HG03457 (cell line): Measurements from ENCODE around the gene SLC12A8.

Source experiments
- ATAC-seq: cut with Tn5 transposase; IDR thresholded peaks from one replicate; pipeline ENCODE4 v1.9.1; 2021; ENCODE audit warnings: moderate number of reproducible peaks; ENCODE audit not compliant: unreplicated experiment

The SLC12A8 gene

DNA sequence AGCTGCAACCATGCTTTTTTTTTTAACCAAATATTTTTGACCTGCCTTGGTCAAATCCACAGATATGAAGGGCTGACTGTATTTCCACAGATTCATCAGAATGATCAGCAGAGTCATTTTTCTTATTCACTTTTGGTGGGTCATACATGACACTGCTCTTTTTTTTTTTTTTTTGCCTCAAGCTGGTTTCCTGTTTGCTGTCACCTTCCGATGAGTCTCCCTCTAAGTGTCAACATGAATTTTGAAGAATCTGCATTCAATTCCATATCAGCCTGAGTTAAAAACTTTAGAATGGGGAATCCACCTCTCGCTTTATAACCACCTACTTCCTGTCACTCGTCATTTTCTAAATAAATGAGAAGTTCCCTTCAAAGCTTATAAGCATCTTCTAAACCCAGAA, 2.2 kb upstream of the SLC12A8 start:
- ATAC-seq = no peak

DNA sequence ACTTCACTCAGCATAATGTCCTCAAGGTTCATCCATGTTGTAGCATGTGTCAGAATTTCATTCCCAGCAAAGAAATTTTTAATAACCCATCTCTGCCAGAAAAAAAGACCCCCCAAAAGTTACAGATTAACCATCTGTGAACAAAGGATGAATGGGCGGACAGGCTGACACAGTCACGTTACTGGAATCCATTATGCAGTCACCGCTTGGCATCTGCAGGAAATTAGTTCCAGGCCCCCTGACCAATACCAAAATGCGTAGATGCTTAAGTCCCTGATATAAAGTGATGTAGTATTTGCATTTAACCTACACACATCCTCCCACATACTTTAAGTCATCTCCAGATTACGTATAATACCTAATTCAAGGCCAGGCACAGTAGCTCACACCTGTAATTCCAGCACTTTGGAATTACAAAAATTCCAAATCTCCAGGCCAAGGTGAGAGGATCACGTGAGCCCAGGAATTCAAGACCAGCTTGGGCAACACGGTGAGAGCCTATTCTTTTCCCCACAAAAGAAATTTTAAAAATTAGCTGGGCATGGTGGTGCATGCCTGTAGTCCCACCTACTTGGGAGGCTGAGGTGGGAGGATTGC, 1.5 kb upstream of the SLC12A8 start:
- no peak for ATAC-seq

DNA sequence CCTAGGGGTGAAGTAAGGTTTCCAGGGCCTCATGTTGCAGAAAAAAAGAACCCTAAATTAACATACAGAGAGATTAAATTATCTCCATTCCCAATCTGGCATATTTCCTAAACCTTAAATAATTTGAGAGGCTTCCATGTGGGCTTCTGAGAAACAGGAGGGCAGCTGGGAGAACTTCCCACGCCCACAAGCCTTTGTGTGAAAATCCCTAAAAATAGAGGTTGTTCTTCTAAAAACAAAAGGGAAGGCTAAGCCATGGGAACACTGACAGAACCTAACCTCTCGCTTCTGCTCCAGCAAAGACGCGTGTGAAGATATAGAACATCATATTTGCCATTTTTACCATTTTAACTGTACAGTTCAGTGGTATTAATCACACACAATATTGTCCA, 812 bp upstream of the SLC12A8 start:
- ATAC-seq = no peak

DNA sequence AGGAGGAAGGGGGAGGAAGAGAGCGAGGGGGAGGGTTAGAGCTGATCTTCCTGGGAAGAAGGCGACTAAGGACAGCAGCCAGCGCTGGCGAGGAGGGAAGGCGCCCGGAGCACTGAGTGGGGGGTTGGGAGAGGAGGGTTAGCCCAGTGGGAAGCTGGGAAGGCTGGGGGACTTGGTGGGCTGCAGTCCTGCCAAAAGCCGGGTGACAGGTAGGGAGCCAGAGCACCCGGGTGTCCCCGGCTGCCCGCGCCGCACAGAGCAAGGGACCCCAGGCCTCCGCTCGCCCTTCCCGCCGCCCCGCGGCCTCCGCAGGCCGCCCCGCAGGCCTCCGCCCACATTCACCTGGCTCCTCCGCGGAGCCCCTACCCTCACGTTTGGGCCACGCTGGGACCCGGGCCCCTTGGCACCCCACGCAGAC, 448 bp downstream of the SLC12A8 start:
- ATAC-seq = no peak

DNA sequence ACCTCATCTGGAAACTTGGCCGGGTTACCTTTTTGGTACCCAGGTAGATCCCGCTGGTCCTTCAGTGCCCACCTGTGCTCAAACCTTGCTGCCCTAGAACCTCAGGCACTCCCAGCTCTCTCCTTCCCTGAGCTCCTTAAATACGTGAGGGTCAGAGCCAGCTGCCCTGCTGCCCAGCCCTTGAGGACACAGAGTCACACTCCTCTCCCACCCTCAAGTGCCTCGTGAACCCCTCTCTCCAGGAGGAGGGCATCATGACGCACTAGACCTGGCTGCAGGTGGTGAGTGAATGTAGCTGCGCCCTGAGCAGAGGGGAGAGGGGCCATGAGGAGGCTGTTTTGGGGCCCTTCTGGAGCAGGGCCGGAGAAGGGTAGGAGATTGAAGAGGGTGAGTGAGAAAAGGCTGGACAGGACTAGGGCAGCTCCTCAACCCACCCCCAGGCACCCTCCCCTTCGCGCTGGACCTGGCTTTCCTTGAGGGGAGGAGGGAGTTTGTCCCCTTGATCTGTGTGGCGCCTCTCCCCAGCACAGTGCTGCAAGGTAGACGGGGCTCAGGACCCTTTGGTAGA, 941 bp downstream of the SLC12A8 start:
- ATAC-seq = no peak

DNA sequence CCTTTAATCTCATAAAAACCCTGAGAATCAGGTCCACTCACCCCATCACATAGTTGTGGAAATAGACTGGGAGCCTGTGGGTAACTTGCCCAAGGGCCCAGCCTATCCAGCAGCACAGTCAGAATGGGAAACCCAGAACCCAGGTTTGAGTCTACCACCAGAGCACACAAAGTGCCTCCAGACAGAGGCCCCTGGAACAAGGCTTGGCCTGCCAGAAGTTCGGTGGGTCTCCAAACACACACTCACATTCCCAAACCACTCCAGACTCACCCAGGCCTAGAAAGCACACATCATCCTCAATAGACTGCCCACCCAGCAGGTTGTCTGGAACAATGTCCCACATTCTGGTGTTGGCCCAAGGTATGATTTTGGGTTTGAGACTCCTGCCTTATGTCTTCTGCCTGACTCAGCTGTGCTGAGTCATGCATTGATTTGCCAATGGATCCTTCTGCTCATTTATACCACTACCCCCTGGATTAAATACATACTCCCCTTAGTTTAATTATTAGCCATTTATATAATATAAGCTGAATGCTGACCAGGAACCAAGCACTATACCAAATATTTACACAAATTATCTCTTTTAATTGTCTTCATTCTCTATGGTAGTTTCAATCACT, 4.5 kb downstream of the SLC12A8 start:
- ATAC-seq = no peak

DNA sequence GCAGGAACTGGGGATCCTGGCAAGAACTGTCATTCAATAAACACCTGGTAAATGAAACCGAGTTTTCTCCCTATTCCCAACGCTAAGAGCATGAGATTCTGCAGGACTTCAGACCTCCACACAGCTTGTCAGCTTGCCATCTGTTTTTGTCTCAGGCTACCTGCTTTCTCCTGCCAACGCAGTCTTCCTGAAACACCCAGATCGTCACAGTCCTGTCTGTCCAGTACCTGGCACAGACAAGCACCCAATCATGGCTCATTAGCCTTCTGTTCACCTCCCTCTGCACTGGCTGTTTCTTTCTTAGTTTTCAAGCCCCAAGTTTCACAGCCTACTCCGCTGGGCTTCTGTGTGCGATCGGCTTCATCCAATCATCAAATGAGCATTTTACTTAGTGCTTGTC, 5.0 kb downstream of the SLC12A8 start:
- no peak for ATAC-seq

DNA sequence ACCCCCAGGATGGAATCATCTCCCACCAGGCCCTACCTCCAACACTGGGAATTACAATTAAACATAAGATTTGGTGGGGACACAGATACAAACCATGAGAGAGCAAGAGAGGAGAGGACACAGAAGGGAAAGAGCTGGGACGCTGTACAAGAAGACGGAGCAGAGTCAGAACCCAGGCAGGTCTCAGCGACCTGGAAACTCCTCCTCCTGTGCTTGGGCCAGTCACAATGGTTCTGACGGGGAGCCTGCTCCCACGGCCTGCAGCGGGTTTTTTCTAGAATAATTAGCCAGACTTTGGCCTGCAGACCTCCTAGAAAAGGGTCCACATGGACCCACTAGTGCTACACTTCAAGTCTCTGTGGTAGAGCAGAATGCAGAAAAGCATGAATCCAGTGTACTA, 5.6 kb downstream of the SLC12A8 start:
- no peak for ATAC-seq

DNA sequence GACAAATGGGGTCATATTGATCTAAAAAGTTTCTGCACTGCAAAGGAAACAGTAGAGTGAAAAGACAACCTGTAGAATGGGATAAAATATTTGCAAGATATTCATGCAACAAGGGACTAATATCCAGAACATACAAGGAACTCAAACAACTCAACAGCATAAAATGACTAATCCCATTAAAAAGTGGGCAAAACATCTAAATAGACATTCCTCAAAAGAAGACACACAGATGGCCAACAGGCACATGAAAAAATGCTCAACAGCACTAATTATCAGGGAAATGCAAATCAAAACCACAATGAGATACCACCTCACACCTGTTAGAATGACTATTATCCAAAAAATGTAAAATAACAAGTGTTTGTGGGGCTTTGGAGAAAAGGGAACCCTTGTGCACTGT, 8.8 kb downstream of the SLC12A8 start:
- ATAC-seq = no peak

DNA sequence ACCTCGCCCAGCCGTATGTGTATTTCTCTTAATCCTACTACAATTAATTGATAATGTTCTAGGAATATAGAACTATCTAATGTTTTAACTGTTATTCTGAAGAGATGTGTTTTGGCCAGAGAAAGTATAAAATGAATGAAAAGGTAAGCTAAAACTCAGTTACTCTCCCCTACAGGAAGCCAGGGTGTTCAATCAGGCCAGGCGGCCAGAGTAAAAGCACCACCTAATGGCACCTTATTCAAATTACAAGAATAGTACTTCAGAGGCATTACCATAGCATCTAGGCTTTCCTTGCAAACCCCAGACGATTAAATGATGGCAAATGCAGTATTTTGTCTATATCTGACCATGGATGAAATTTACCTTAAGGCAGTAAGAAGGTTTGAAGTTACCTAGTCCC, 10.4 kb downstream of the SLC12A8 start:
- no peak for ATAC-seq

DNA sequence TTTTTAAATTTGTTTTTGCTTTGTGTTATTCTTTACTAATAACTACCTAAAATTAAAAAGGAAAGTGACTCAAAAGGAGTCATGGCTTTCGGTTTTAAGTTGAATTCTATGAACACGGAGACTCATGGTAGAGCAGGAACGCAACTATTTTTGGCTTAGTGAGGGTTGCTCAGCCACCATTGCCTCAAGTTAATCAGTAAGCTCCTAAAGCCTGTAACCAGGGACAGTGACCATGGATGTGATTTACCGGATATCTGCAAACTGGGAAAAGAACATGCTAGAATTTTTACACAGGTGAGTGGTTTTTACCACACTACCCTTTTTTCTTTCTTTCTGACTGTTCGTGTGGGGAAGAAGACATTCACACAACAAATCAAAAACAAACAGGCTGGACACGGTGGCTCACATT, 11.8 kb downstream of the SLC12A8 start:
- ATAC-seq = peak; percentile 75

DNA sequence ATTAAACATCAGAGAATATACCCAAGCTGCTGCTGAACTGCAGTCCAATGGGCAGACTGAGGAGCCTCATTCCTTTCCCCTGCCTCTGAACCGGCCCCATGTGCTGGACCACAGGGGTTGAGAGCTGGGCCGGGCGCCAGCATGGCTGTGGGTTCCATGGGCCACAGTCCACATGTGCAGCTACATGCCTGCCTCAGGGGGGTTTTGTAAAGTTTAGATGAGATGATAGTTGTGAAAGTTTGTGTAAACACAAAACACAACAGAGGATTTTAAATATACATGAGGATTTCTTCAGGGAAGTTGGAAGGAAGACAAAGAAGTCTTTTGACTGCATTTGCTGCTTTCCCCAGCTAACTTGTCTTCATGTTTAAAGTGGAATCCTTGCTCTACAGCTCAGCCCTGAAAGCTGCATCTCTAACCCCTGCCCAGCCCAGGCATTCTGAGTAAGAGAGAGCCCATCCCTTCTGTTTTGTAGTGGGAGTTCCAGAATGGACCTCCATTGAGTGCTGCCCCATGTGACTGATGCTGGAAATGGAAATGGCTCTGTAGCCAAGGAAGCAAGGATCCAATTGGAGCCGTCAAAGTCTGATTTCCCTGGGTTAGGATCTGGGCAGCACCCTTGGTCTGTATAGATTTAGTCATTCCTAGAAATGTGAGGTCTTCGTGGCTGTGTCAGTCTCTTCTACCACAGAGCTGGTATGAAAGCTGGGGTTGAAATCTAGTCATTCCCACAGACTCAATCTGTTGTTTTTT, 17.5 kb downstream of the SLC12A8 start:
- ATAC-seq = no peak

DNA sequence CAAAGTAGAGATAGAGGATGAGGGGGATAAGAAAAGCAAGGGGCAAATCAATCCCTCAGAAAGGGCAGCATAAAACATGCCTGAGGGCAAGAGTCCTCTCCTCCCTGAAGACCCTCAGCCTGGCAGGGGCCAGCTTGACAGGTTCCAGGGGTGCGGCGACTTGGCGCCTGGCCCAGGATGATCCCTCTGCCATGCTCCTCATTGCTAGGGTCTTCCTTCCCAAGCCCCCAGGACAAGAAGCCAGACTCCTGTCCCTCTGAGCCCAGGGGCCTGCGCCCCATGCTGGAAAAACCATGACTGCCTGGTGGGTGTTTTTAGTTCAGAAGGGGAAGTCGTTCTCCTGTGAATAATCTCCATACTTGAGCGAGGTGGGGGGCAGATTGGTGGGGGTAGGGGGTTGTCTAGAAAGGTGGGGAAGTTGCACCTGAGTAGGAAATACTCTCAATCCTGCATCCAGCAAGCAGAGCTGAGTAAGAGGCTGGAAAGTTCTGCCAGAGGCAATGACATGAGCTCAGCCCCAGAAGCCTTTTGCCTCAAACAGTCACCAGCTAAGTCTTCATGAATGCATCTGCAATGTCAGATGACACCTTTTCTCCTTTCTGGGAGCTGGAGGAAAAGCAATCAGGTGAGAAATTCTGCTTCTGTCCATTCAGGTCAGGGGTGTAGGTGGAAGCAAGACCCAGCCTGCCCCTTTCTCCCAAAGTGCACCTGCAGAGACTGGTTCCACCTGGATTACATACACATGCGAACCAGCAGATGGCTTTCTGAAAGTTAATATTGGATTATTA, 18.3 kb downstream of the SLC12A8 start:
- no peak for ATAC-seq

DNA sequence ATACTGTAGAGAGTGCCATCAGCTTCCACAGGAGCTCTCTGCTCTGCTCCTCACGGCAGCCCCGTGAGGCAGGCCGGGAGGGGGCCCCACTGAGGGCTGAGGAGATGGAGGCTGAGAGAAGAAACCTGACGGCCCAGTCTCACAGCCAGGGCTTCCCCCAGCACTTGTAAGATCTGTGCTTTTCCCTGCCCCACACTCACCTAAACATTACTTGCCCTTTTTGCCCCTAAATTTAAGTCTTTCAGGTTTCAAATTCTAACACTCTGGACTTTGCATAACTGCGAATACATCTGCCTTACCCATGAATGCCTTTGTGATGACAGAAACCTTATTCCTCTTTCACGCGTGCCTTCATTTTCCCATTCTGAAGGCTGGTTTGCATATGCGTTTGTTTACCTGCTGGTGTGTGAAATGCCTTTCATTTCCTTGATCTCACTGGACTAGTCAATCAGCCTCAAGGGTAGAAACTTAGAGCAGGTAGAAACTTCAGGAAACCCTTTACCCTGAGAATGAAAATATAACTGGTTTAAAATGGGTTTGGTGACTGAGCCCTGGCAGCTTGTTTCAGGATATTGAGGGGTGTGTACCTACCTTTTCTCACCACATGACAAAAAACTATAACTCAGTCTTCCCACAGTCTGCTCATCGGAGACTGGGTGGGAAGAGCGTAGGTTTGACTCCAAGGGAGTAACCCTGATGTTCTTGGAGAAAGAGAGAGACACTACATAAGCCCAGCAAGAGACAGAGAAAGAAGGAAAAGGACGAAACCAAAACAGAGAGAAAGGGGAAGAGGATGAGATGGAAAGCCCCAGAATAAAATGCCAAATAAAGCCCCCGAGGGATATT, 20.1 kb downstream of the SLC12A8 start:
- ATAC-seq = peak; percentile 58

DNA sequence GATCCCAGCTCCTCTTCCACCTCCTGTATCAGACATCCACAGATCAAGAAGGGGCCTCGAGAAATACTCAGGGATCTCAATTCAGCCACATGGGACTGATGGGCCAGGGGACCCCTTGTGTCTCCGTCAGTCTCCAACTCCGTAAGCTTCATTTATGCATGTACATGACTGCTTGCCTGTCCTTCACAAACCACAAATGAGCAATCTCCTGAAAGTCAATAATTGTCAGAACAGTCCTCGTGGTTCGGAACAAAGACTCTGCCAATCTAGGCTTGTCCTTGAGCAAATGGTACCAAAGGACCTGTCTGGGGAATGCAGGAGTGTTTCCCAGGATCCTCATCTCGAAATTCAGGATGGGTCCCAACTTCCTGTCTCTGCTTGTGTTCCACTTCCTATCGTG, 20.8 kb downstream of the SLC12A8 start:
- no peak for ATAC-seq

DNA sequence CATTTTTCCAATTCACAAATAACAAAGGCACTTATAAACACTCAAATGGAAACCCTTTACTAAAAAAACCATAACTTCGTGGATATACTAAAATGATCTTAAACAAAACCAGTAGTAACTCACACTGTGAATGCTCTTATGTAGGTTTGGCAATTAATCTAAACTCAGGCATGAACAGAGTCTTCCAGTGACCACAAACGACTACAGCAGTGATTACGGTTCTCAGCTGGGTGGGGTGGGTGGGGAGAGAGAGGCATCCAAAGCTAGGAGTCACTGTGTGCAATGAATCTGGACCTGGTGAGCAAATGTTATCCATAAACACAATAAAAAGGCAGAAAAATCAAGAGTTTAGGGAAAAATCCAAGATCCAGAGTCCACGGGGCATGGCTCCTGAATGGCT, 21.3 kb downstream of the SLC12A8 start:
- no peak for ATAC-seq

DNA sequence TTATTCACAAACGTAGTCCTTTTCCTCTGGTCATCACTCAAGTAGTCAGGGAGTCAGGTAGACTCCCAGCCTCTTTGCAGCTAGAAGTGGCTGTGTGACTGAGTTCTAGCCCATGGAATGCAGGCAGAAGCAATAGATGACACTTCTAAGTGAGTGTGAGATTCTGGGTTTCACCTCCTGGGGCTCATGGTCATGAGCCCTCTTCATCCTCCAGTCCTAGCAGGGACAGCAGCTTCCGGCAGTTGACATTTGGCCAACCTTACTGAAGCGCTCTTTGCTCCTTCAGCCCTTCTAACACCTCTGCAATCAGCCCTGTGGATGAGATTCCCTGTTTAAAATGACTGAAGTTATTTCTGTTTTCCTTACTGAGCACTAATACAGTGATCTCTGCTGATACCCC, 21.8 kb downstream of the SLC12A8 start:
- no peak for ATAC-seq

DNA sequence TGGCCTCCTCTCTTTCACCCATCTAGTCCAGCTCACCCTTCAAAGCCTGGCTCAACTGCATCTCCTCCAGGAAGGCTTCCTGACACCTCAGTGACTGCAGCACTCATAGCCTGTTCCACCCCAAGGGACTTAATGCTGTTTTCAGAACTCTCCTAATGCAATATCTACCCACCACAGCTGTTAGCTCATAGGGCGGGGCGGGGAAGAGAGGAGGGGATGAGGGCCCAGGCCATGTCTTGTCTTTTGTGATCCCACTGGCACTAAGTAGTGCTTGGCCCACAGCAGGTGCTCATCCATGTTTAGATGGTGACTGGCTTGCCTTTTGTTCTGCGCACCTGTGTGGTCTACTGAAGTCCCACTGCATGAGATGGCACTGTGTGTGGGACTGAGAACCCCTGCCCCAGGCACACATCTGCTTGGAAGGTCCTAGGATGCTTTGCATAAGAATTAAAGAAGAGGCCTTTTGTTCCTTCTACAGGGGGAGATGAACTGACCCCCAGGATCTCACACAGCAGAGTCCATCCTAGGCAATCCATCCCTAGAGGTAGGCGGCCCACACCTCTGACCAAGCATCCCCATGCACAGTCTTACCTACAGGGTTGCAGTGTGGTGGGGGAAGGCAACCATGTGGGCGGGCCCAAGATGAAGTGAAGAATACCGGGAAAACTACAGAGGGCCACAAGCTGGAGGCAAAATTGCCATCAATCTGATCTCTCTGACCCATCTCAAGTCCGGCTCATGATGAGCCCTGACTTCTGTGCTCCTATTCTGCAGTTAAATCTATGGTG, 23.0 kb downstream of the SLC12A8 start:
- no peak for ATAC-seq

DNA sequence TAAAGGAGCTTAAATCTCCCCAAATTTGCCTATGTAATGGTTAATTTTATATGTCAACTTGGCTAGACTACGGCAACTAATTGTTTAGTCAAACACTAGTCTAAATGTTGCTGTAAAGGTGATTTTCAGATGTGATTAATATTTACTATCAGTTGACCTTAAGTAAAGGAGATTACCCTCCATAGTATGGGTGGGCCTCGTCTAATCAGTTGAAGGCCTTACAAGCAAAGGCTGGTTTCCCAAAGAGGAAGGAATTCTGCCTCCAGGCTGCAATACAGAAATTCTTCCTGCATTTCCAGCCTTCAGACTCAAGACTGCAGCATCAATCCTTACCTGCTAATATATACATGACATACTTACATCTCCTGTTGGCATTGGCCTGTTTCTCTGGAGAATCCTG, 23.6 kb downstream of the SLC12A8 start:
- no peak for ATAC-seq

DNA sequence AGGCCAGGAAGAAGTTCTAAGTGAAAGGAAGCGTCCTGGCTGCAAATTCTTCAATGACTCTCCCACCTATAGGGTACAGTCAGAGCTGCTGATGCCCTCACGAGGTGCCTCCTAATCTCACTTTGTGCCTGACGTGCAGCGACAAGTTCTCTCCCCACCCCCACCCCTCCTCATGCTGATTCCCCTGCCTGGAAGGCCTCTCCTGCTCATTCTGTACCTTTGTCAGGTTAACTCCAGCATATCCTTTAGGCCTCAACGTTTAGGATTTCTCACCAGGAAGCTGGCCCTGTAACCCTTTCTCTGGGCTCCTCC, 25.0 kb downstream of the SLC12A8 start:
- ATAC-seq = no peak
